GM23338 (cell line): ENCODE data around the gene RALGPS1.

Experiments
- CREB1 ChIP-seq: fragments of 250-450 bp; sonication (Bioruptor Pico); IDR thresholded peaks from 2 replicates; pipeline ENCODE4 v1.5.0; 2020; ENCODE audit warnings: low read depth, mild to moderate bottlenecking, moderate library complexity
- ETS1 ChIP-seq: IDR thresholded peaks from 2 replicates; pipeline ENCODE4 v1.6.1; 2016; ENCODE audit warnings: antibody characterized with exemption
- EZH2 ChIP-seq: fragments of 200-600 bp; sonication (generic); IDR thresholded peaks from one replicate; pipeline ENCODE4 v1.8.0; 2017; ENCODE audit warnings: antibody characterized with exemption, mild to moderate bottlenecking, low read depth; ENCODE audit not compliant: unreplicated experiment
- EZH2phosphoT487 ChIP-seq: fragments of 200-600 bp; sonication (generic); IDR thresholded peaks from one replicate; pipeline ENCODE4 v1.8.1; 2018; ENCODE audit warnings: antibody characterized with exemption; ENCODE audit not compliant: unreplicated experiment
- NANOG ChIP-seq: IDR thresholded peaks from 2 replicates; pipeline ENCODE4 v1.6.1; 2016; ENCODE audit warnings: antibody characterized with exemption, borderline replicate concordance
- POLR2AphosphoS5 ChIP-seq: IDR thresholded peaks from 2 replicates; pipeline ENCODE4 v1.6.1; 2016; ENCODE audit warnings: antibody characterized with exemption, low read depth
- REST ChIP-seq: IDR thresholded peaks from one replicate; pipeline ENCODE4 v1.6.1; 2018; ENCODE audit warnings: antibody characterized with exemption; ENCODE audit not compliant: unreplicated experiment
- STAT1 ChIP-seq: IDR thresholded peaks from one replicate; pipeline ENCODE4 v1.6.1; 2016; ENCODE audit warnings: antibody characterized with exemption; ENCODE audit not compliant: unreplicated experiment
- ZNF114 ChIP-seq: fragments of 250-450 bp; sonication (Bioruptor Pico); IDR thresholded peaks from 2 replicates; pipeline ENCODE4 v1.5.0; 2020; ENCODE audit warnings: mild to moderate bottlenecking, moderate library complexity
- ZNF331 ChIP-seq: fragments of 250-450 bp; sonication (Bioruptor Pico); IDR thresholded peaks from 2 replicates; pipeline ENCODE4 v1.5.0; 2020; ENCODE audit warnings: low read depth, mild to moderate bottlenecking, moderate library complexity
- TF ChIP-seq, protein P1 (sequence below), 2 experiments: fragments of 200-600 bp in 1 of 2; sonication (generic) in 1 of 2; conservative IDR thresholded peaks; 2 replicates each; pipeline versions ENCODE4 v1.5.1 to v1.6.1; 2016 to 2017; ENCODE audit warnings: antibody characterized with exemption in 2 of 2, low read depth in 2 of 2, mild to moderate bottlenecking in 2 of 2, moderate library complexity in 1 of 2
- TF ChIP-seq, protein P2 (sequence below): fragments of 250-450 bp; sonication (Bioruptor Pico); IDR thresholded peaks from 2 replicates; pipeline ENCODE4 v1.5.0; 2020; ENCODE audit warnings: mild to moderate bottlenecking, moderate library complexity

GRCh38 chr9:127014910-127015540 is 100.4 kb downstream of the RALGPS1 start:
- no peak for TF ChIP-seq REST
- TF ChIP-seq, protein P1, sequence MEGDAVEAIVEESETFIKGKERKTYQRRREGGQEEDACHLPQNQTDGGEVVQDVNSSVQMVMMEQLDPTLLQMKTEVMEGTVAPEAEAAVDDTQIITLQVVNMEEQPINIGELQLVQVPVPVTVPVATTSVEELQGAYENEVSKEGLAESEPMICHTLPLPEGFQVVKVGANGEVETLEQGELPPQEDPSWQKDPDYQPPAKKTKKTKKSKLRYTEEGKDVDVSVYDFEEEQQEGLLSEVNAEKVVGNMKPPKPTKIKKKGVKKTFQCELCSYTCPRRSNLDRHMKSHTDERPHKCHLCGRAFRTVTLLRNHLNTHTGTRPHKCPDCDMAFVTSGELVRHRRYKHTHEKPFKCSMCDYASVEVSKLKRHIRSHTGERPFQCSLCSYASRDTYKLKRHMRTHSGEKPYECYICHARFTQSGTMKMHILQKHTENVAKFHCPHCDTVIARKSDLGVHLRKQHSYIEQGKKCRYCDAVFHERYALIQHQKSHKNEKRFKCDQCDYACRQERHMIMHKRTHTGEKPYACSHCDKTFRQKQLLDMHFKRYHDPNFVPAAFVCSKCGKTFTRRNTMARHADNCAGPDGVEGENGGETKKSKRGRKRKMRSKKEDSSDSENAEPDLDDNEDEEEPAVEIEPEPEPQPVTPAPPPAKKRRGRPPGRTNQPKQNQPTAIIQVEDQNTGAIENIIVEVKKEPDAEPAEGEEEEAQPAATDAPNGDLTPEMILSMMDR (conservative IDR thresholded peaks at IDR 0.05; ENCODE audit: low read depth in 2 of 2) = no peak
- no peak for TF ChIP-seq EZH2phosphoT487
- TF ChIP-seq EZH2 = no peak
- no peak for TF ChIP-seq CREB1 (CRISPR knock-in tag)
- no peak for TF ChIP-seq ETS1
- no peak for TF ChIP-seq ZNF114 (CRISPR knock-in tag)
- no peak for TF ChIP-seq POLR2AphosphoS5
- TF ChIP-seq, protein P2, sequence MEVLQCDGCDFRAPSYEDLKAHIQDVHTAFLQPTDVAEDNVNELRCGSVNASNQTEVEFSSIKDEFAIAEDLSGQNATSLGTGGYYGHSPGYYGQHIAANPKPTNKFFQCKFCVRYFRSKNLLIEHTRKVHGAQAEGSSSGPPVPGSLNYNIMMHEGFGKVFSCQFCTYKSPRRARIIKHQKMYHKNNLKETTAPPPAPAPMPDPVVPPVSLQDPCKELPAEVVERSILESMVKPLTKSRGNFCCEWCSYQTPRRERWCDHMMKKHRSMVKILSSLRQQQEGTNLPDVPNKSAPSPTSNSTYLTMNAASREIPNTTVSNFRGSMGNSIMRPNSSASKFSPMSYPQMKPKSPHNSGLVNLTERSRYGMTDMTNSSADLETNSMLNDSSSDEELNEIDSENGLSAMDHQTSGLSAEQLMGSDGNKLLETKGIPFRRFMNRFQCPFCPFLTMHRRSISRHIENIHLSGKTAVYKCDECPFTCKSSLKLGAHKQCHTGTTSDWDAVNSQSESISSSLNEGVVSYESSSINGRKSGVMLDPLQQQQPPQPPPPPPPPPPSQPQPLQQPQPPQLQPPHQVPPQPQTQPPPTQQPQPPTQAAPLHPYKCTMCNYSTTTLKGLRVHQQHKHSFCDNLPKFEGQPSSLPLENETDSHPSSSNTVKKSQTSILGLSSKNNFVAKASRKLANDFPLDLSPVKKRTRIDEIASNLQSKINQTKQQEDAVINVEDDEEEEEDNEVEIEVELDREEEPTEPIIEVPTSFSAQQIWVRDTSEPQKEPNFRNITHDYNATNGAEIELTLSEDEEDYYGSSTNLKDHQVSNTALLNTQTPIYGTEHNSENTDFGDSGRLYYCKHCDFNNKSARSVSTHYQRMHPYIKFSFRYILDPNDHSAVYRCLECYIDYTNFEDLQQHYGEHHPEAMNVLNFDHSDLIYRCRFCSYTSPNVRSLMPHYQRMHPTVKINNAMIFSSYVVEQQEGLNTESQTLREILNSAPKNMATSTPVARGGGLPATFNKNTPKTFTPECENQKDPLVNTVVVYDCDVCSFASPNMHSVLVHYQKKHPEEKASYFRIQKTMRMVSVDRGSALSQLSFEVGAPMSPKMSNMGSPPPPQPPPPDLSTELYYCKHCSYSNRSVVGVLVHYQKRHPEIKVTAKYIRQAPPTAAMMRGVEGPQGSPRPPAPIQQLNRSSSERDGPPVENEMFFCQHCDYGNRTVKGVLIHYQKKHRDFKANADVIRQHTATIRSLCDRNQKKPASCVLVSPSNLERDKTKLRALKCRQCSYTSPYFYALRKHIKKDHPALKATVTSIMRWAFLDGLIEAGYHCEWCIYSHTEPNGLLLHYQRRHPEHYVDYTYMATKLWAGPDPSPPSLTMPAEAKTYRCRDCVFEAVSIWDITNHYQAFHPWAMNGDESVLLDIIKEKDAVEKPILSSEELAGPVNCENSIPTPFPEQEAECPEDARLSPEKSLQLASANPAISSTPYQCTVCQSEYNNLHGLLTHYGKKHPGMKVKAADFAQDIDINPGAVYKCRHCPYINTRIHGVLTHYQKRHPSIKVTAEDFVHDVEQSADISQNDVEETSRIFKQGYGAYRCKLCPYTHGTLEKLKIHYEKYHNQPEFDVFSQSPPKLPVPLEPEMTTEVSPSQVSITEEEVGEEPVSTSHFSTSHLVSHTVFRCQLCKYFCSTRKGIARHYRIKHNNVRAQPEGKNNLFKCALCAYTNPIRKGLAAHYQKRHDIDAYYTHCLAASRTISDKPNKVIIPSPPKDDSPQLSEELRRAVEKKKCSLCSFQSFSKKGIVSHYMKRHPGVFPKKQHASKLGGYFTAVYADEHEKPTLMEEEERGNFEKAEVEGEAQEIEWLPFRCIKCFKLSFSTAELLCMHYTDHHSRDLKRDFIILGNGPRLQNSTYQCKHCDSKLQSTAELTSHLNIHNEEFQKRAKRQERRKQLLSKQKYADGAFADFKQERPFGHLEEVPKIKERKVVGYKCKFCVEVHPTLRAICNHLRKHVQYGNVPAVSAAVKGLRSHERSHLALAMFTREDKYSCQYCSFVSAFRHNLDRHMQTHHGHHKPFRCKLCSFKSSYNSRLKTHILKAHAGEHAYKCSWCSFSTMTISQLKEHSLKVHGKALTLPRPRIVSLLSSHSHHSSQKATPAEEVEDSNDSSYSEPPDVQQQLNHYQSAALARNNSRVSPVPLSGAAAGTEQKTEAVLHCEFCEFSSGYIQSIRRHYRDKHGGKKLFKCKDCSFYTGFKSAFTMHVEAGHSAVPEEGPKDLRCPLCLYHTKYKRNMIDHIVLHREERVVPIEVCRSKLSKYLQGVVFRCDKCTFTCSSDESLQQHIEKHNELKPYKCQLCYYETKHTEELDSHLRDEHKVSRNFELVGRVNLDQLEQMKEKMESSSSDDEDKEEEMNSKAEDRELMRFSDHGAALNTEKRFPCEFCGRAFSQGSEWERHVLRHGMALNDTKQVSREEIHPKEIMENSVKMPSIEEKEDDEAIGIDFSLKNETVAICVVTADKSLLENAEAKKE (CRISPR knock-in tag) = no peak
- TF ChIP-seq NANOG = no peak
- no peak for TF ChIP-seq ZNF331
- no peak for TF ChIP-seq STAT1
